LNCAP (cell line): ENCODE measurements around the gene CHI3L2.

Experiments used
- TF ChIP-seq, protein P1 (sequence below): fragments of 450-650 bp; IDR thresholded peaks from 2 replicates; pipeline ENCODE4 v1.5.1; 2017; ENCODE audit warnings: mild to moderate bottlenecking

Gene CHI3L2

DNA sequence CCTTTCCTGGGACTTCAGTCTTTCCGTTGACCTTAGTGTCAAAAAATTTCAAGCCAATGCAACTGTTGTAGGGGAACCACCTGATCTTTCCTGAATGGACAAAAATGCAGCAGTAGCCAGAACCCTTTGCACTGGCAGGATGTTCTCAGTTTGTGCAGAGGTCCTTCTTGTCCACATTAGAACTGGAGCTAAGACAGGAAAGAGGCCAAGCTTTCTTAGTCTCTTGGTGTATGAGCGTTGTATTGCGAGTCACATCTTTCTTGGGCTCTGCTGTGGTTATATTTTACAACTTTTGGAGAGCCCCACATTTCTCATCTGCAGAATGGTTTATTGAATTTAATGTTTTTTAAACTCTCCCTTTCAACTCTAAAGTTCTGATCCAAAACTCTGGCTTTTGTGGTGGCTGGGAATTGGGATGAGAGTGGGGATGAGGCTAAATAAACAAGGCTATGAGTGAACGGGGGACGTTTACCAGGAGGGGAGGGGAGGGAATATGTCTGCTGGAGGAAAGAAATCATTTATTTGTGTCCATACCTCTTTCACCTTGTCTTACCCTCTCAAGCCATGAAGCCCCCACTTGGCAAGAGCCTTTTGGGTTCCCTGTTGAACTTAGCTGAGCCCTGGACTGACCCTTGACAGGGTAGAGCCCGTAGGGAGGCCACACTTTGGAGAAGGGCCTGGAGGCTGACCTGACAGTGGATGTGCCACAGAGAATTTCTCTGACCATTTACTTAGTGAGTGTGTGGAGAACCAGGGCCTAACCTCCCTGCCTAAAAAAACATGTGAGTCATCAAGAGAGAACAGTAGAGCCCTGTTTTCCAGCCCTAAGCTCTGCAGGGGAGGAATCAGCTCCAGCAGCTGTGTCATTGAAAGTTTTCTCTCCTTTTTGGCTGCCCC is 586 bp downstream of the CHI3L2 start:
- TF ChIP-seq, protein P1, sequence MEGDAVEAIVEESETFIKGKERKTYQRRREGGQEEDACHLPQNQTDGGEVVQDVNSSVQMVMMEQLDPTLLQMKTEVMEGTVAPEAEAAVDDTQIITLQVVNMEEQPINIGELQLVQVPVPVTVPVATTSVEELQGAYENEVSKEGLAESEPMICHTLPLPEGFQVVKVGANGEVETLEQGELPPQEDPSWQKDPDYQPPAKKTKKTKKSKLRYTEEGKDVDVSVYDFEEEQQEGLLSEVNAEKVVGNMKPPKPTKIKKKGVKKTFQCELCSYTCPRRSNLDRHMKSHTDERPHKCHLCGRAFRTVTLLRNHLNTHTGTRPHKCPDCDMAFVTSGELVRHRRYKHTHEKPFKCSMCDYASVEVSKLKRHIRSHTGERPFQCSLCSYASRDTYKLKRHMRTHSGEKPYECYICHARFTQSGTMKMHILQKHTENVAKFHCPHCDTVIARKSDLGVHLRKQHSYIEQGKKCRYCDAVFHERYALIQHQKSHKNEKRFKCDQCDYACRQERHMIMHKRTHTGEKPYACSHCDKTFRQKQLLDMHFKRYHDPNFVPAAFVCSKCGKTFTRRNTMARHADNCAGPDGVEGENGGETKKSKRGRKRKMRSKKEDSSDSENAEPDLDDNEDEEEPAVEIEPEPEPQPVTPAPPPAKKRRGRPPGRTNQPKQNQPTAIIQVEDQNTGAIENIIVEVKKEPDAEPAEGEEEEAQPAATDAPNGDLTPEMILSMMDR, result no peak

DNA sequence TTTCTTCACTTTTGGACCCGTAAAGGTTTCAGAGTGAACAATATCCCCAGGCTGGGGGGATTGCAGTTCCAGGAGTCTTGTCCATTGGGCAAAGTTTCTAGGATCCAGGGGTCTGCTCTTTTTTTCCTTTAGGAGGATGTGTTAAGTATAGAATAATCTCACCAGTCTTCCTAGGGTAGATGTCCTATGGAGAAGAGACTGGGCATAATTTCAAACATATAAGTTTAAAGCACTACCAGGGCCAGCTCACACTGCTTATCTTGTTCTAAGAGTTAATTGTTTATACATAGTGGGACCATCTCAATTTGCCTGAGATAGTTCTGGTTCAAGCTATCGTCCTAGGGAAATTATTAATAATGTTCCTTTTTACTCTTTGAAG is 1.2 kb downstream of the CHI3L2 start:
- TF ChIP-seq, protein P1, result no peak

DNA sequence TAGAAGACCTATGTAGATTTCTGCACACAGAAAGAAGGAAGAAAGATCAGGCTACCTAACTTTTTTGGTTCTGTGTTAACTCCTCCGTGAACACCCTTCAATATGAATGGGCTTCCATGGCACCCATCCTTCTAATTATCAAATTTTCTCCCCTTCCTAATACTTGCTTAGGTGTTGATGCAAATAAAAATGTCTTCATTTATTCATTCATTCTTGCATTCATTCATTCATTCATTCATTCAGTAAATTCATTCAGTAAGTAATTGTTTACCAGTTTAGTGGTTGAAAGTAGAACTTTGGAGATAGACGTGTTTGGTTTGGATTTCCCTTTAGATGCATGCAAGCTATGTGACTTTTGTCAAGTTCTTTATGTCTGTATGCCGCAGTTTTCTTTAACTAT is 4.6 kb downstream of the CHI3L2 start:
- TF ChIP-seq, protein P1, result no peak

DNA sequence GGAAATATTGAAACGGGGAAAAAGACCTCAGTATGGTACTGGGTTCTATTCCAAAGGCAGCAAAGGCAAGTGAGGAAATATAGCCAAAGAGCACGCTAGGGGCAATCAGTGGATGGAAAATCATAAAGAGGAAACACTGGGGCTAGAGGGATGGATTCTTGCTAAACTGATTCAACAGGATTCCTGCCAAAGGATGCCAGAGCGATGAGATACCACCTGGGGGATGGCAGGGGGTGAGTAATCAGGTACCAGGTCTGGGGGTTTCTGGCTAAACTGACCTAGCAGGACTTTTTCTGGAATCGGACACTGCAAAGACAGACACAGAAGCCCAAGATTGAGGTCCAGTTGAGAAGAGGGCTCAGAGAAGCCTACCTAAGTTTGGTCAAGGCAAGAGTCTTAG is 6.7 kb downstream of the CHI3L2 start:
- TF ChIP-seq, protein P1, result no peak

DNA sequence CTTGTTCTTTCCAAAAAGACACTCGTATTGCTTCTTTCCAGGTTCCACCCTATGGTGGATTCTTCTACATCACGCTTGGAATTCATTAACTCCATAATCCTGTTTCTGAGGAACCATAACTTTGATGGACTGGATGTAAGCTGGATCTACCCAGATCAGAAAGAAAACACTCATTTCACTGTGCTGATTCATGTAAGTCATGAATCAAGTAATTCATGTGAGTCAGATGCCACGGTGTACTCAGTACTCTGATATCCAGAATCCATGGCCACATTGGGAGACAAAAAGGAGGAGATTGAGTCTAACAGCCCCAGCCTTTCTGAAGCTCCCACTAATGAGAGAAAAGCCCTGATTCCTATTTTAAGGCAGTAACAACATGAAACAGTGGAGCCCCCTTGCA is 7.4 kb downstream of the CHI3L2 start:
- TF ChIP-seq, protein P1, result no peak

DNA sequence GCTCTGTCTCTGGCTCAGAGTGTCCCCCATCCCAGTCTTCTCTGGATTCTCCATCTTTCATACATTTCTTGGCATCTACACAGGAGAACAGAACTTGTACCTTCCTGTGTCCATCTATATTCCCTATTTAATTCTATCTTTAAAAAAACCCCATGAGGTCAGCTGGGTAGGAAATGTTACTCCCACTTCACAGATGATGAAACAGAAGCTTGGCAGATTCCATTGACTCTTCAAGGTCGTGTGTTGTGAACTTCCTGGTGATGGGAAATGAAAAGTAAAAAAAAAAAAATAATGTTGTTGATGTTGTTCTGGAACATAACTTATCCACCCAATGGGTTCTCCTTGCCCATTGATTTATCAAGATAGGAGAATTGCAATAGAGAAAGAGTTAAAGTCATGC is 8.9 kb downstream of the CHI3L2 start:
- TF ChIP-seq, protein P1, result no peak

DNA sequence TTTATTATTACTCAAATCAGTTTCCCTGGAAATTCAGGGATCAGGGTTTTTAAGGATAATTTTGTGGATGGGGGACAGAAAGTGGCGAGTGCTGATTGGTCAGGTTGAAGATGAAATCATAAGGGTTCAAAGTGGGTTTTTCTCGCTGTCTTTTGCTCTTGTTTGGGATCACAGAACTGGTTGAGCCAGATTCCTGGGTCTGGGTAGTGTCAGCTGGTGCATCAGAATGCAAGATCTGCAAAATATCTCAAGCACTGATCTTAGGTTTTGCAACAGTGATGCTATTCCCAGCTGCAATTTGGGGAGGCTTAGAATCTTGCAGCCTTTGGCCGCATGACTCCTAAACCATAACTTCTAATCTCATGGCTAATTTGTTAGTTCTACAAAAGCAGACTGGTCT is 9.3 kb downstream of the CHI3L2 start:
- TF ChIP-seq, protein P1, result no peak
